HL-60 (cell line): ENCODE measurements around the gene ZNF462.

ENCODE experiments used
- GABPA ChIP-seq: IDR thresholded peaks from 2 replicates; pipeline ENCODE4 v1.6.1; 2012; ENCODE audit warnings: low read depth
- POLR2AphosphoS5 ChIP-seq: IDR thresholded peaks from 2 replicates; pipeline ENCODE4 v1.6.1; 2012; ENCODE audit warnings: low read depth
- TF ChIP-seq, protein P1 (sequence below): IDR thresholded peaks from one replicate; pipeline ENCODE4 v1.5.1; 2011; ENCODE audit warnings: low read length, control low read depth, inconsistent platforms; ENCODE audit not compliant: insufficient read depth
- TF ChIP-seq, protein P2 (sequence below): IDR thresholded peaks from 2 replicates; pipeline ENCODE4 v1.6.1; 2012; ENCODE audit warnings: low read depth; ENCODE audit not compliant: insufficient replicate concordance

DNA sequence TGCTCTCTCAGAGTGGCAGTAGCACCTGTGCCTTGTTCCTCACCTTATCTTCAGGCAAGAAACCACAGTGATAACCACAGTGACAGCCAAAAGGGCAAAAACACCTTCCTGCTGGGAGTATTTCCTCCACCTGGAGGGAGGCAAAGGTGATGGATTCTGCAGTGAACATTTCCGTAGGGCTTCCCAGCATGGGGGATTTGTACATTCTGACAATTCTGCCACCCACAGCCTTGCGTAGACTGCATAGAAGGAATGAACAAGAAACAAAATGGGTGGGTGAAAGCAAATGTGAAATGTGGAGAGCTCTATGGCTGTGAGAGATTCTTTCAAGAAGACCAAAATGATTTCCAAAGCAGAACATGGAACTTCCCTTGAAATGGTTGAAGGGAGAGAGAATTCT, 111.4 kb downstream of the ZNF462 start:
- TF ChIP-seq, protein P1, sequence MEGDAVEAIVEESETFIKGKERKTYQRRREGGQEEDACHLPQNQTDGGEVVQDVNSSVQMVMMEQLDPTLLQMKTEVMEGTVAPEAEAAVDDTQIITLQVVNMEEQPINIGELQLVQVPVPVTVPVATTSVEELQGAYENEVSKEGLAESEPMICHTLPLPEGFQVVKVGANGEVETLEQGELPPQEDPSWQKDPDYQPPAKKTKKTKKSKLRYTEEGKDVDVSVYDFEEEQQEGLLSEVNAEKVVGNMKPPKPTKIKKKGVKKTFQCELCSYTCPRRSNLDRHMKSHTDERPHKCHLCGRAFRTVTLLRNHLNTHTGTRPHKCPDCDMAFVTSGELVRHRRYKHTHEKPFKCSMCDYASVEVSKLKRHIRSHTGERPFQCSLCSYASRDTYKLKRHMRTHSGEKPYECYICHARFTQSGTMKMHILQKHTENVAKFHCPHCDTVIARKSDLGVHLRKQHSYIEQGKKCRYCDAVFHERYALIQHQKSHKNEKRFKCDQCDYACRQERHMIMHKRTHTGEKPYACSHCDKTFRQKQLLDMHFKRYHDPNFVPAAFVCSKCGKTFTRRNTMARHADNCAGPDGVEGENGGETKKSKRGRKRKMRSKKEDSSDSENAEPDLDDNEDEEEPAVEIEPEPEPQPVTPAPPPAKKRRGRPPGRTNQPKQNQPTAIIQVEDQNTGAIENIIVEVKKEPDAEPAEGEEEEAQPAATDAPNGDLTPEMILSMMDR, result no peak
- TF ChIP-seq POLR2AphosphoS5, result no peak
- TF ChIP-seq, protein P2, sequence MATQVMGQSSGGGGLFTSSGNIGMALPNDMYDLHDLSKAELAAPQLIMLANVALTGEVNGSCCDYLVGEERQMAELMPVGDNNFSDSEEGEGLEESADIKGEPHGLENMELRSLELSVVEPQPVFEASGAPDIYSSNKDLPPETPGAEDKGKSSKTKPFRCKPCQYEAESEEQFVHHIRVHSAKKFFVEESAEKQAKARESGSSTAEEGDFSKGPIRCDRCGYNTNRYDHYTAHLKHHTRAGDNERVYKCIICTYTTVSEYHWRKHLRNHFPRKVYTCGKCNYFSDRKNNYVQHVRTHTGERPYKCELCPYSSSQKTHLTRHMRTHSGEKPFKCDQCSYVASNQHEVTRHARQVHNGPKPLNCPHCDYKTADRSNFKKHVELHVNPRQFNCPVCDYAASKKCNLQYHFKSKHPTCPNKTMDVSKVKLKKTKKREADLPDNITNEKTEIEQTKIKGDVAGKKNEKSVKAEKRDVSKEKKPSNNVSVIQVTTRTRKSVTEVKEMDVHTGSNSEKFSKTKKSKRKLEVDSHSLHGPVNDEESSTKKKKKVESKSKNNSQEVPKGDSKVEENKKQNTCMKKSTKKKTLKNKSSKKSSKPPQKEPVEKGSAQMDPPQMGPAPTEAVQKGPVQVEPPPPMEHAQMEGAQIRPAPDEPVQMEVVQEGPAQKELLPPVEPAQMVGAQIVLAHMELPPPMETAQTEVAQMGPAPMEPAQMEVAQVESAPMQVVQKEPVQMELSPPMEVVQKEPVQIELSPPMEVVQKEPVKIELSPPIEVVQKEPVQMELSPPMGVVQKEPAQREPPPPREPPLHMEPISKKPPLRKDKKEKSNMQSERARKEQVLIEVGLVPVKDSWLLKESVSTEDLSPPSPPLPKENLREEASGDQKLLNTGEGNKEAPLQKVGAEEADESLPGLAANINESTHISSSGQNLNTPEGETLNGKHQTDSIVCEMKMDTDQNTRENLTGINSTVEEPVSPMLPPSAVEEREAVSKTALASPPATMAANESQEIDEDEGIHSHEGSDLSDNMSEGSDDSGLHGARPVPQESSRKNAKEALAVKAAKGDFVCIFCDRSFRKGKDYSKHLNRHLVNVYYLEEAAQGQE, result no peak
- TF ChIP-seq GABPA, result no peak
